HG02970 (cell line): Measurements from ENCODE around the gene RGS5.

Experiments used
- ATAC-seq: cut with Tn5 transposase; IDR thresholded peaks from one replicate; pipeline ENCODE4 v1.9.1; 2021; ENCODE audit warnings: mild to moderate bottlenecking, moderate library complexity, moderate number of reproducible peaks; ENCODE audit not compliant: unreplicated experiment, low FRiP score

The RGS5 gene

DNA sequence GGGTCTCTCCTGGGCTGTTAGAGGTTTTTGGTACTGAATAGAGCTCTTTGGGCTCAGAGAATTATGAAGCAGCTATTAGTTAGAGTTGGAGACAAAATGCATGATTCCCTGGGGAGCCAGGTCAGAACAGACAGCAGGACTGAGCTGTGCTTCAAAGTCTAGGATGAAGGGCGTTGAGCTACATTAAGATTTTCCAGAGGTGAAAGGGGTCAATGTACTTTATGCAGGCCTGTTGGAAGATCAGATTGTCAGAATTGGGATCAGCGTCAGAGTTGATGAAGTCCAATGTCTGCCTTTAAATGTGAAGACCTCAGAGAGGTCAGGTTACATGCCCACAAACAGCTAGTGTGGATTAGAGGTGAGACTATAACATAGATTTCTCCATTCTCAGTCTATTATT lies 53.8 kb downstream of the RGS5 start:
- no peak for ATAC-seq

GRCh38 chr1:163147019-163147418 lies 55.7 kb downstream of the RGS5 start:
- no peak for ATAC-seq

DNA sequence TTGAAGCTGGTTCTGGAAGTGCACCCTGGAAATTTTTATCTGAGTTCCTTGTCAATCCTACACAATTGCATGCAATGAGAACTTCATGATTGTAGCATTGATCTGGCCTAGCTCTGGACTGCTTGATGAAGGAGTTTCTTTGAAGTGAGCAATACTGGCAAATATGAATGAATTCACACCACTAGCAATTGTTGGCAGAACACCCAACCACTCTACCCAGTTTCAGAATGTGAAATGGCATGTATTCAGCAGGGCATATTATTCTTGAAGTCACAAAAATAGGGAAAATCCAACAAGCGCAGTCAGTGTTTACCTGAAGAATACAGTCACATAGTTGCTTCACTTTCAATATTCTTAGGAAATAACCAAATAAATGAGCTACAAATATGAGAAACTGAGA lies 57.3 kb downstream of the RGS5 start:
- no peak for ATAC-seq

DNA sequence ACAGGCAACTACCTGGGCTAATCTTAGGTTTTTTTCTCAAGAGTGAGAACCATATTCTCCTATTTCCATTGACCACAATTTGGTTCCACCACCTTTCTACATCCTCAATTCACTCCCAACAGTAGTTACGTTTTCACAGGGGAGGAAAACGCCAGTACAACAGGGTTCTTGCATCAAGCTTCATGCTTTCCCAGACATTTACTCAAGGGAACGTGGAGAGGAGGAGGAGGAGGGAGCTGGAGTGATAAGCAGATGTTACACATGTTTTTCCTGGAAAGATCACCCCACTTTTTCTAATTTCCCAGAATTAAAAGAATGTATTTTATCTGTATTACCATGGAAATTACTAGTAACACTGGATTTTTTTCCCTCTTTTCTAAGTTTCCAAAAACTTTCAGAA lies 58.3 kb downstream of the RGS5 start:
- no peak for ATAC-seq

GRCh38 chr1:163142152-163142551 lies 60.6 kb downstream of the RGS5 start:
- ATAC-seq, result no peak

GRCh38 chr1:163141556-163141955 lies 61.2 kb downstream of the RGS5 start:
- ATAC-seq, result no peak

DNA sequence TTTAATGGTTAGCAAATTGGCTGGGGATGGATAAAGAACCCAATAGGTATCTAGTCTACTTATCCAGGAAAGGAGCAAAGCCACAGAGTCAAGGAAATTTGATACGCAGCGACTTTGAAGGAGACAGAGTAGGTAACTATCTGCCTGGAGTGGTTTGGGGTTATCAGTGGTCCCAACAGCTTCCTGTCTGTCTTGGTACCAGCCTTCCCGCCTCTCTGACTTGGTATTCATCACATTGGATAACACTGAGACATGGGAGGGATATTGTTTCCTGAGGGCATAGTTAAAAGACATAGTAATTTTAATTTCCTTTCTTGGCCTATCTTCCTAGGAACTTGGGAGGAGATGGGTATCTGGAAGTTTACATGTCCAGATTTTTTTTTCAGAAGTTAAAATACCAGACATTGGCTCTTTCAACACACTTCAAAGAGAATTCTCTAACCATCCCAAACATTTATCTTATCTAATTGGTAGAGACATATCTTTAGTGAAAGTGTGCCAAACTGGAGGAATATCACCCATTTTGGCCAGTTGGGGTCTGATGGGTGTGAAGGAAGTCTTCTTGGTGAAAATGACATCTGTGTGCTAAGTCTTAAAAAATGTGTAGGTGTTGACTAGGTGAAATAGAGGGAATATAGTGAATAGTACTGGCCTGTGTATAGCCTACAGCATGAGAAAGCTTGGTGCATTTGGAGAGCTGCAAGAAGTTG lies 65.0 kb downstream of the RGS5 start:
- no peak for ATAC-seq

DNA sequence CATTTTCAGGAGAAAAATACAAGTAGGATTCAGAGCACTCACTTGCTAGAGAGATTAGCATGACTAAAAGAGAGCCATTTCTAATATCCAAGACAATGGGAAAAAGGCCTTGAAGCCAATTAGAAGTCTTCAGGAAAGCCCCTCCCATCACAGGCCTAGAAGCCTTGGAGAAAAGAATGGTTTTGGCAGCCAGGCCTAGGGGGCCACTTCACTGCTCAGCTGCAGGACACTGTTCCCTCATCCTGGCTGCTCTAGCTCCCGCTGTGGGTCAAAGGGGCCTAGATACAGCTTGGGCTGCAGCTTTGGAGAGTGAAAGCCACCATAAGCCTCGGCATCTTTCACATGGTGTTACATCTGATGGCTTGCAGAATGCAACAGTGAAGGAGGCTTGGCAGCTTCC lies 70.7 kb downstream of the RGS5 start:
- no peak for ATAC-seq

DNA sequence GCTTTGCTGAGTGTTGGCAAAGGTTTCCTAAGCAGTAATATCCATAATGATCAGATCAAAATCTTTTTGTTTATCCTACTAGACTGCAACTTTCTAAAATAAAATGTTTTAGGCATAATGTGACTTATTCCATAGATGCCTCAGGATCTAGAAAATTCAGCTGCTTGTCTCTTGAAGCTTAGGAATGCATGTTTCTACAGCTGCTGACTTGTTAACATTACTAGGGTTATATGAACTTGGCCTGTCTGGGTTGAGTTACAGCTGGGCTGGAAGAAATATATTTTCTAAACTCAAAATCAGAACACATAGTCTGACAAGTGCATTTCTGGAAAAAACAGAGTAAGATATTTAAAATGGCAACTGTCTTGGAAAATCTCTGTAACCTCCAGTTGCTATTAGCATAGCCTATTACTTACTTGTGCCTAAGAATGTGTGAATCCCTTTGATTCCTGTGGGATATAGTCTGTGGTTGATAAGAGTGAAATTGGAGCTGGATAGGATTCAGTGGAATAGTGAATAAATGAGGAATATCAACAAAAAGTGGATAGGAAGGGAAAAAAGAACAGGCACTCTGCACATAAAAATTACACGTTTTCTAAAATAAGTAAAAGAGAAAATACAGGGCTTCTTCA lies 72.4 kb downstream of the RGS5 start:
- no peak for ATAC-seq

- no peak for ATAC-seq
These were observed 74.4 kb downstream of the RGS5 start for GRCh38 chr1:163128282-163128681.

DNA sequence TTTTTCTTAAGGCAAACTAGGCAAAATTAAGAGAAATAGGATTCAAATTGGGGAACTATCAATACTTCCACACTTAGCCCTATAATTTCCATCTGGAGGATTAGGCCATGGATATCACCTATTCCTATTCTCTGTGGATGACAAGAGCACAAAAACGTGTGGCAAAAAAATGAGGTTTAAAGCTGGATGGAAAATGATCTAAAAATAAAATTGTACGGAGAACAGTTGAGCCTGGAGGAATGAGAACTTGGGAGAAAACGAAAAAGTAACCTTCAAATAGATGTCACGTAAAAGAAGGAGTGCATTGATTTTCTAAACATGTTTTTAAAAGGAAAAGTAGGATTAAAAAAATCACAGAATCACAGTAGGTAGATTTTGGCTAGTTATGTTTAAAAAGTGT lies 77.9 kb downstream of the RGS5 start:
- no peak for ATAC-seq

DNA sequence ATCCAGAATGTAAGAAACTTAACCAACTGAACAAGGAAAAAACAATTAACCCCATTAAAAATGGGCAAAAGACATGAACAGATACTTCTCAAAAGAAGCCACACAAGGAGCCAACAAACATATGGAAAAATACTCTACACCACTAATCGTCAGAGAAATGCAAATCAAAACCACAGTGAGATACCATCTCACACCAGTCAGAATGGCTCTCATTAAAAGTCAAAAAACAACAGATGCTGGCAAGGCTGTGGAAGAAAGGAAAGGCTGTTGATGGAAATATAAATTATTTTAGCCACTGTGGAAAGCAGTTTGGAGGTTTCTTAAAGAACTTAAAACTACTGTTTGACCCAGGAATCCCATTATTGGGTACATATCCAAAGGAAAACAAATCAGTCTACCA lies 82.3 kb downstream of the RGS5 start:
- no peak for ATAC-seq

- no peak for ATAC-seq
These were observed 83.0 kb downstream of the RGS5 start for GRCh38 chr1:163119707-163120106.

DNA sequence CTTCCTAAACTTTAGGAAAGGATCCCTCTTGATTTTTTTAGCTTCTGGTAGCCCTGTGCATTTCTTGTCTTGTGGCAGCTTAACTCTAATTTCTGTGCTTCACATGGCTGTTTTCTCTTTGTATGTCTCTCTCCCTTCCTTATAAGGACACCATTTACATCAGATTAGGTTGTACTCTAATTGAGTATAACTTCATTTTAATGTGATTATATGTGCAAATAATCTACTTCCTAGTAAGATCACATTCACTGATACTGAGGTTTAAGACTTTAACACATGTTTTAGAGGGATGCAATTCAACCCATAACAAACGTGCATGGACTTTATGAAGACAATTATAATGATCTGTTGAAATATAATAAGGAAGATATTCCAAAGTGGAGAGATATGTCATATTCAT lies 86.8 kb downstream of the RGS5 start:
- ATAC-seq, result no peak

DNA sequence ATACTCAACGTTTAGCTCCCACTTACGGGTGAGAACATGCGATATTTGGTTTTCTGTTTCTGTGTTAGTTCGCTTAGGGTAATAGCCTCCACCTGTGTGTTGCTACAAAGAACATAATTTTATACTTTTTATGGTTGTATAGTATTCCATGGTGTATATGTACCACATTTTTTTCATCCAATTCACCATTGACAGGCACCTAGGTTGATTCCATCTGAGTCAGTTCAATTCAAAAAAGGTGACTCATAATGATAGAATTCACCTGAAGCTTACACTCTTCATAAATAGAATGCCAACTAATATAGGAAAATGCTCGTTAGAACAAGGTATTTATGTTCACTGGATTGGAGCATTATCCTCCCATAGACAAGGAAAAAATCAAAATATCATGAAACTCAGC lies 95.1 kb downstream of the RGS5 start:
- ATAC-seq, result no peak

- no peak for ATAC-seq
These were observed 96.2 kb downstream of the RGS5 start for GRCh38 chr1:163106364-163106987.

- no peak for ATAC-seq
These were observed 98.2 kb downstream of the RGS5 start for GRCh38 chr1:163104385-163105099.

DNA sequence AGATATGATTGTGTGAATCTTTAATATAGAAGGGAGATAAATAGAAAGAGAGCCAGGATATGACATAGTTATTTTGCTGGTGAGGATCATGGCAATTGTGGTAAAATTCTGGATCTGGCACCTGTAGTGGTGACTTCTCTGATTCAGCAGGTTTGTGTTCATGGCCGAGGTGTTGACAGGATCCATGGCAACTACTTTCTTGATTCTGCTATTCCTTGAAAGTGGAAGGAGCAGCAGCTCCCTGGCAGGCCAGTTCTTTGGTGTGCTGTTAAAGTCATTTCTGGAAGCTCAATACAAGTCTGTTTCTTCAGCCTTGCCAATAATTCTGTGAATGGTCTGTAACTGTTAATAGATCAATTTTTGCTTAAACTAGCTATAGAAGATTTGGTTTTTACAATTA lies 100.1 kb downstream of the RGS5 start:
- ATAC-seq, result no peak

- no peak for ATAC-seq
These were observed 107.5 kb downstream of the RGS5 start for GRCh38 chr1:163095213-163095612.

DNA sequence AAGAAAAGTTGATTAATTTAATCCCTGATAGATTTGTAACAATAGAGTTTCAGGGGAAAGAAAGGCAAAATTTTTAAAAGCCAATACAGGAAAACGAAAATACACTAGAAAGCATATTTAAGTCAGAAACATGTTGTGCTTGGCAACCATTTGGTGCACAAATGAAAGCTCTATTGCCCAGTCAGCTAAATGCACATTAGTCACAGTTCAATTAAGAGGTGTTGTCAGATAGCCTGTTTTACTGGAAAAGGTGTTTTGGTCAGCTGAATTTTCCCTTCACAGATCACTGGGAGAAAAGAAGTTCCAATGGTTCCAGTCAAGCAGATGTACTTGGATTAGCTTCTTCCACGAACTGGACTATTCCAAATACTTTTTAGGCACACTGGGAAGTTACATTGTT lies 108.1 kb downstream of the RGS5 start:
- no peak for ATAC-seq

DNA sequence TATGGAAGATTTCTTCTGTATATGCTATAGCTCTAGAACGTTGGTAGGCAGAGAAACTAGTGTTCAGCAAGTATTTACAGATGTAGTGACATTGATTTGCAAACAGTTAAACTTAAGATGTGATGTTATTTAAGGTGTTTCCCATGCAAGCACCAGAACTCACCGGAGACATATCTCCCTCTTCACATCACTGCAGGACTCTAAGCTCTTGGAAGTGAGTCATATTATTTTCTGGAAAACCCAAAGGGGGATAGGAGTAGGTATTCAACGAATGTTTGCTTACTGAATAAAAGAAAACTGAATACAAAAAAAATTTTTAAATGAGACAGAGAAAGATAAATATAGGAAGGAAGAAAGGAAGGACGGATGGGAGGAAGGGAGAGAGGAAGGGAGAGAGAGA lies 108.5 kb downstream of the RGS5 start:
- ATAC-seq, result no peak
